Neural crest cell (in vitro differentiated cells): ENCODE results near the gene SAMD7. TPM values are rescaled to one million over a fixed set of nuclear protein-coding genes. Genes with fewer than 3 reads are reported as not detected.
A peak's percentile ranks its signal among the peaks of the same experiment; 100 is the strongest.

Experiments used
- DNase-seq: peaks from one replicate; pipeline ENCODE4 v3.0.0; 2021; ENCODE audit warnings: low read depth, mixed read lengths, low spot score
- H3K27ac Mint-ChIP-seq: one replicate; pipeline ENCODE4 v1.8.0; 2021; ENCODE audit warnings: mild to moderate bottlenecking, mixed read lengths; ENCODE audit not compliant: unreplicated experiment
- H3K27me3 Mint-ChIP-seq: 2 replicates; pipeline ENCODE4 v1.8.0; 2021; ENCODE audit warnings: low read depth, mild to moderate bottlenecking, mixed read lengths
- H3K36me3 Mint-ChIP-seq: 2 replicates; pipeline ENCODE4 v1.8.0; 2021; ENCODE audit warnings: low read depth, mild to moderate bottlenecking, mixed read lengths
- H3K4me1 Mint-ChIP-seq: 2 replicates; pipeline ENCODE4 v1.8.0; 2021; ENCODE audit warnings: mixed read lengths
- H3K4me3 Mint-ChIP-seq: one replicate; pipeline ENCODE4 v1.8.0; 2021; ENCODE audit warnings: mild to moderate bottlenecking, mixed read lengths
- H3K9me3 Mint-ChIP-seq: 2 replicates; pipeline ENCODE4 v1.8.0; 2021; ENCODE audit warnings: mixed read lengths
- total RNA-seq: library from RNA; stranded (reverse); gene quantifications from 2 replicates; pipeline ENCODE4 v1.2.1, GENCODE V29; 2021
- TF ChIP-seq, protein P1 (sequence below): fragments of 200-600 bp; sonication (generic); conservative IDR thresholded peaks from 2 replicates; pipeline ENCODE4 v1.5.0; 2021; ENCODE audit warnings: antibody characterized with exemption, mild to moderate bottlenecking

SAMD7 gene
- total RNA-seq, 1 donor from 2014 or later, result not detected

GRCh38 chr3:169895072-169895471 is 16.3 kb upstream of the SAMD7 start:
- H3K4me1 Mint-ChIP-seq, result no peaks in the 10 kb centered on the region
- TF ChIP-seq, protein P1, sequence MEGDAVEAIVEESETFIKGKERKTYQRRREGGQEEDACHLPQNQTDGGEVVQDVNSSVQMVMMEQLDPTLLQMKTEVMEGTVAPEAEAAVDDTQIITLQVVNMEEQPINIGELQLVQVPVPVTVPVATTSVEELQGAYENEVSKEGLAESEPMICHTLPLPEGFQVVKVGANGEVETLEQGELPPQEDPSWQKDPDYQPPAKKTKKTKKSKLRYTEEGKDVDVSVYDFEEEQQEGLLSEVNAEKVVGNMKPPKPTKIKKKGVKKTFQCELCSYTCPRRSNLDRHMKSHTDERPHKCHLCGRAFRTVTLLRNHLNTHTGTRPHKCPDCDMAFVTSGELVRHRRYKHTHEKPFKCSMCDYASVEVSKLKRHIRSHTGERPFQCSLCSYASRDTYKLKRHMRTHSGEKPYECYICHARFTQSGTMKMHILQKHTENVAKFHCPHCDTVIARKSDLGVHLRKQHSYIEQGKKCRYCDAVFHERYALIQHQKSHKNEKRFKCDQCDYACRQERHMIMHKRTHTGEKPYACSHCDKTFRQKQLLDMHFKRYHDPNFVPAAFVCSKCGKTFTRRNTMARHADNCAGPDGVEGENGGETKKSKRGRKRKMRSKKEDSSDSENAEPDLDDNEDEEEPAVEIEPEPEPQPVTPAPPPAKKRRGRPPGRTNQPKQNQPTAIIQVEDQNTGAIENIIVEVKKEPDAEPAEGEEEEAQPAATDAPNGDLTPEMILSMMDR, result no peak
- H3K27ac Mint-ChIP-seq, result peak overlapping the region; percentile 25
- no peak overlapping the region for H3K4me3 Mint-ChIP-seq
- H3K27me3 Mint-ChIP-seq, result no peaks in the 10 kb centered on the region
- DNase-seq, result no peak
- peaks cover 10% of the 10 kb centered on the region for H3K9me3 Mint-ChIP-seq
- no peaks in the 10 kb centered on the region for H3K36me3 Mint-ChIP-seq

- Mint-ChIP-seq H3K27ac (no peak overlapping the region), H3K27me3 (no peaks in the 10 kb centered on the region), H3K9me3 (peaks cover 18% of the 10 kb centered on the region), H3K4me3 (no peak overlapping the region), H3K36me3 (peaks cover 9% of the 10 kb centered on the region), H3K4me1 (no peaks in the 10 kb centered on the region)
- TF ChIP-seq, protein P1, result no peak
- no peak for DNase-seq
These were observed 14.1 kb upstream of the SAMD7 start for GRCh38 chr3:169897284-169897683.

DNA sequence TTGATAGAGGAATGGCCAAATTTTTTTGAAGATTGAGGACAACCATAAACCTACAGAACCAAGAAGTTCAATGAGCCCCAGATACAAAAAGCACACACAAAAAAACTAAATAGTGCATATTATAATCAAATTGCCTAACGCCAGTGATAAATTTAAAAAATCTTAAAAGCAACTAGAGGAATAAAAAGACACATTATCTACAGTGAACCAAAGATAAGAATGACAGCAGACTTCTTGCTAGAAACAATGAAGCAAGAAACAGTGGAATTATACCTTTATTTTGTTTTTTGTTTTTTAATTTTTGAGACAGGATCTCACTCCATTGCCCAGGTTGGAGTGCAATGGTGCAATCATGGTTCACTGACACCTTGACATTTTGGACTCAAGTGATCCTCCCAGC is 9.9 kb upstream of the SAMD7 start:
- TF ChIP-seq, protein P1, result no peak
- no peak overlapping the region for H3K4me3 Mint-ChIP-seq
- peaks cover 22% of the 10 kb centered on the region for H3K9me3 Mint-ChIP-seq
- peaks cover 13% of the 10 kb centered on the region for H3K36me3 Mint-ChIP-seq
- H3K27ac Mint-ChIP-seq, result no peak overlapping the region
- no peaks in the 10 kb centered on the region for H3K4me1 Mint-ChIP-seq
- H3K27me3 Mint-ChIP-seq, result no peaks in the 10 kb centered on the region
- no peak for DNase-seq

GRCh38 chr3:169905404-169905803 is 6.0 kb upstream of the SAMD7 start:
- Mint-ChIP-seq H3K4me3 (no peak overlapping the region), H3K27me3 (no peaks in the 10 kb centered on the region)

DNA sequence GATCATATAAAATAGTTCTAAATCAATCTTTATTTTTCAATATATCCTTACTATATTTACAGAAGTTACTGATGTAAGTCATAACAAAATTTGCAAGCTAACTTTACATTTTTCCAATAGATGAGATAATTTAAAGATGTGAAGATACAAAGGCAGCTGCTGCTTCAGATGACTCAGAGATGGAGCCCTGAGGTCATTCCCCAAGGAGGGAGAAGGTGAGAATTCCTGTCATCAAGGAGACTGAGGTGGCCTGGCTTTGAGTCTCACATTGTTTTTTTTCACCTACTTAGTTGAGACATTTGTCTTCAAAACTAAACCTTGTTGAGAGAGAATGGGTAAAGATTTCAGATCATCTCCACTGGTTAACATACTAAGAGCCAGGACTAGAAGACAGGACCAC is 3.9 kb upstream of the SAMD7 start:
- peaks cover 5% of the 10 kb centered on the region for H3K9me3 Mint-ChIP-seq
- peaks cover 4% of the 10 kb centered on the region for H3K36me3 Mint-ChIP-seq
- no peak overlapping the region for H3K4me3 Mint-ChIP-seq
- DNase-seq, result no peak
- TF ChIP-seq, protein P1, result no peak
- H3K4me1 Mint-ChIP-seq, result no peaks in the 10 kb centered on the region
- no peak overlapping the region for H3K27ac Mint-ChIP-seq
- no peaks in the 10 kb centered on the region for H3K27me3 Mint-ChIP-seq

More at GRCh38 chr3:169905404-169905803, 6.0 kb upstream of the SAMD7 start:
- TF ChIP-seq, protein P1, result no peak
- Mint-ChIP-seq H3K9me3 (peaks cover 13% of the 10 kb centered on the region), H3K36me3 (peaks cover 12% of the 10 kb centered on the region), H3K27ac (no peak overlapping the region), H3K4me1 (no peaks in the 10 kb centered on the region)
- no peak for DNase-seq

- Mint-ChIP-seq H3K4me3 (no peak overlapping the region), H3K4me1 (no peaks in the 10 kb centered on the region), H3K36me3 (peaks cover 2% of the 10 kb centered on the region), H3K9me3 (peaks cover 3% of the 10 kb centered on the region), H3K27ac (no peak overlapping the region), H3K27me3 (no peaks in the 10 kb centered on the region)
- TF ChIP-seq, protein P1, result no peak
- DNase-seq, result no peak
These were observed 3.4 kb upstream of the SAMD7 start for GRCh38 chr3:169907944-169908343.
